ENCODE measurements around the gene BLM.

The BLM gene

GRCh38 chr15:90794538-90794937, 77.4 kb downstream of the BLM start:
- DNase-seq = no peak

DNA sequence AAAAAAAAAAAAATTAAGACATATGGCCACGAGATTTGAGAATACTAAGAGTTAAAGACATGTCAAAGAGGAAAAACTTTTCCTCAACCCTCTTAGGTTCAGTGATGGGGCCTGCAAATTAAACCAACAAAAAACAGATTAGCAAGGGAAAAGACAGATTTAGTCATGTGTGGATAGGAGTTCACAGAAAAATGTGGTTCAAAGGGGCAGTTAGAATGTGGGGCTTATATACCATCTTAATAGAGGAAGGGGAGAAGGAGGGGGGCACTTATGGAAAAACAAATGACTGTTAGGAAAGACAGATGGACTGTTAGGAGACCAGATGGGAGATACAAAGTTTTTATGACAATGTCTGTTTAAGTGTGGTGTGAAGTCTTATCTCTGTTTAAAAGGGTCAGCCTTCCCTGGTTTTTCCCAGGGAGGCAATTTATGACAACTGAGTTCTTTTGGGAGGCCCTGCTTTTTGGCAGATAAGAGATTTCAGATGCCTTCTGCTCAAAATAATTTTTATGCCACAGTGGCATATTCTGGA, 82.6 kb downstream of the BLM start:
- no peak for DNase-seq

DNA sequence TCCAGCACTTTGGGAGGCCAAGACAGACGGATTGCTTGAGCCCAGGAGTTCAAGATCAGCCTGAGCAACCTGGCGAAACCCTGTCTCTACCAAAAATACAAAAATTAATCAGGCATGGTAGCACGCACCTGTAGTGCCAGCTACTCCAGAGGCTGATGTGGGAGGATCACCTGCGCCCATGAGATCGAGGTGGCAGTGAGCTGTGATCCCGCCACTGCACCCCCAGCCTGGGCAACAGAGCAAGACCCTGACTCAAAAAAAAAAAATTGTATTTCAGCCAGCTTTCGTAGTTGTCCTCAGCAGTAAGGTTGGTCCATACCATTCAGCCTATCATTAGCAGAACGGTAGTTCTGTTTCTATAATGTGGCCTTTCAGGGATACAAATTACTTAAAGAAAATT, 84.7 kb downstream of the BLM start:
- DNase-seq = no peak

DNA sequence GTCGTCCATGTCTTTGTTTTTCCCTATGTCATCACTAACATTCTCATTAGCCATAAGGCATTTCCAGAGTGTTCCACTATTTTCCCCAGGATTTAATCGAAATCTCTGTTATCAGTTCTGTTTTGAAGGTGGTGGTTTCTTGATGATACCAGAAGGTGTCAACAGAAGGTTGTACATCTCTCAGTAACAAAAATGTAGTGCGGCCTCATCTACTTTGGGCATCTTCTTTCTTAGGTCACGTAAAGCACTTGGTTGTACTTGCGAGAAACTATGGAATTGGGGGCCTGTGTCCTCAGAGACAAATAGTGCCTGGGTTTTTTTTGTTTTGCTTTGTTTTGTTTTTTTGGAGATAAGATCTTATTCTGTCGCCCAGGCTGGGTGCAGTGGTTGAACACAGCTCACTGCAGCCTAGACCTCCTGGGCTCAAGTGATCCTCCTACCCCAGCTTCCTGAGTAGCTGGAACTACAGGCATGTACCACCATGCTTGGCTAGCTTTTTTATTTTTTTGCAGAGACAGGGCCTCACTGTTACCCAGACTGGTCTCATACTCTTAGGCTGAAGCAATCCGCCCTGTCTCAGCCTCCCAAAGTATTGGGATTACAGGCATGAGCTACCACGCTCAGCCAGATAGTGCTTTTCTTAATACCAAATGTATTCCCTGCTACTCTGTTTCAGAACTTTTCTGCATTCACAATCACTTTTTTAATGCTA, 90.1 kb downstream of the BLM start:
- no peak for DNase-seq

DNA sequence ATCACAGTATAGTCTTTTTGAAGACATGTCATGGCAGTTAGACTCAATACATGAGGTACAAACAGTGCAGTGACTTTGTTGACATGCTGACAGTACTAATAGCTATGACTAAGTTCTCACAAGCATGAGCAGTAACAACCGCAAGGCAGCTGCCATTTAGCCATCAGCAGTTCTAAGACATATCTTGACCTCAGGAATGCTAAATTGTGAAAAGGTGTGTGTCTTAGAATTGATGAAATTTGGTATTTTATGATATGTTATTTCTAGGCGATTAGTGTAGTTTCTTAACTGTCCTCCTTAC, 90.6 kb downstream of the BLM start:
- no peak for DNase-seq

- DNase-seq = no peak
Measured at GRCh38 chr15:90808517-90809235, 91.5 kb downstream of the BLM start.

DNA sequence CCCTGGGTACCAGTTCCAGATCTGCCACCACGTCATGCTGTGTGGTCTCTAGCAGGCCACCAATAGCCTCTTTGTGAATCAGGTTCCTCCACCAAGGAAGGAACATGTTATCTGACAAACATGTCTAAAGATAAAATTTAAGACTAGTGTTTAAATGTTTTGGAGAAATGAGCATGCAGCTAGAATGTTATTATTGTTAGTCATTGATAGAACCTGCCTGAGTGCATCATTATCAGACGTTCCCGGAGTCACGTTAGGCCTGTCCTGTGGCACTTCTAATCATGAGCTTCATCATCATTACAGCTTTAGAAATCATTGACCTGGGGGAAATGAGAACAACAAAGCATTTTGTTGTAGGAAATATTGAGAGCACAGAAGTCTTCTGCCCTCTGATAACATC, 92.4 kb downstream of the BLM start:
- no peak for DNase-seq

DNA sequence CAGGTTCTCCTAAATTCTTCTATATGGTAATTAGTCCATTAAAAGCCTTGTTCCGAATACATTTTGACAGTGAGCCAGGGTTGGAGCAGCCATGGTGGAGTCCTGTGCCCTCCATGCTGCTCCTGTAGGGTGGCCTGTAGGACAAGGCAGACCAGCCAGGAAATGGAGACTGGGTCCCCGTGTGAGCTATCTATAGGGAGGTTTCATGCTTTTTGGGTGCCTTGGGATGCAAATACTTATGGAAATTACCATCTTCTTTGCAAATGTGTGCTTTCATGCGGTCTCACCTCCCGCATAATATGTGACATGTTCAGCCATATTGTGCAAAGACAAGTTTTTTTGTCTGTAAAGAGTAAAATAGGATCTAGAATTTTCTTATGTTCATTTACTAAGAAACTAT, 93.2 kb downstream of the BLM start:
- DNase-seq = no peak

GRCh38 chr15:90812171-90812957, 95.2 kb downstream of the BLM start:
- DNase-seq = no peak

DNA sequence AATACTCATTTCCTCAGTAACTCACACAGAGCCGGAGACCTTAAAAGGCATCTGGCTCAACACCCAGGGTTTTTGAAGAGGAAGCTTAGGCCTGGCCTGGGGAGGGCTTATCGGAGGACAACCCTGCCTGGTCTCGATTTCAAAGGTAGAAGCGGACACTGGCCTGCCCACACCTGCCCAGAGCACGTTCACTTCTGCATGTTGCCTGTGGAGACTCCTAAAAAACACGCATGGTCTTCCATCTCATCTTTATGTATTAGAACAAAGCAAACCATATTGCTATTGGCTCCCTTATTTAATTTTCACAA, 95.8 kb downstream of the BLM start:
- DNase-seq = no peak

GRCh38 chr15:90813796-90814190, 96.6 kb downstream of the BLM start:
- DNase-seq = no peak

GRCh38 chr15:90814191-90814821, 97.2 kb downstream of the BLM start:
- no peak for DNase-seq

- DNase-seq = no peak
Measured at GRCh38 chr15:90816401-90817116, 99.4 kb downstream of the BLM start.

DNA sequence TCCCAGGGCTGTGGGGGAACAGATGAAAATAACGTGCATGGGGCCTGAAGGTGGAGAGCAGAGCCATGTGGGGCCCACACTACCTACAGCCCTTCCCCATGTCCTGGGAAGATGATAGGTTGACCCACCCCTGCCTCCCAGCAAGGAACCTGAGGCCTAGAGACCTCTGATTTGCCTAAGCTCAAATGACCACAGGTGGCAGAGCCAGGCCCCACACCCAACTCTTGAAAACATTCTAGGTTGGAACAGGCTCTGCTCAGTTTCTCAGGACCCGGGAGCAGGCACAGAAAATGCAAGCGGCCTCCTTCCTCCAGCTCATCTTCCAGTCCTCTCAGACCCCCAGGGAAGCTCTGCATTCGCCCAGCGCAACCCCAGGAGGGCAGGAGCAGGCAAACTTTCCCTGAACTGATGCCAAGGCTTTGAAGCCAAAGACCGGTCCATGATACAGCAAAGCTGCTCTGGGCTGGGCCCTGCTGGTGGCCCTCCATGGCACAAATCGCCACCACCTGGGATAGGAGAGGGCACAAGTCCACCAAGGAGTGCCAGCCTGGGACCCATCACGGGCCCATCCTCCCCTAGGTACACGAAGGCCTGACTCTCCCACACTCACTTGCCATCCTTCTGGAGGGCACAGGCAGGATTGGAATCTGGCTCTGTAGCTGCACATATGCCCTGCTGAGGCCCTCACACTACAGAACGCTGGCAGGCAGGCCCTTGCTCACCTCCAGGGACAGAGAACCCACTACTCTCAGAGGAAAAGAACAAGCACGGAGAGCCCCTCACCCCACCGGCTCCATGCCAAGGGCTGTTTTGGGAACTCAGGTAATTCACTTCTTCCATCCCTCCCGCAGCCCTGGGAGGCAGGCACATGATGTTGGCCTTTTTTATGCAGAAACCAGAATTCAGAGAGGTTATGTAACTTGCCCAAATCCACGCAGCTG, 100.2 kb downstream of the BLM start:
- no peak for DNase-seq

GRCh38 chr15:90818251-90819210, 101.4 kb downstream of the BLM start:
- no peak for DNase-seq

GRCh38 chr15:90819390-90819789, 102.2 kb downstream of the BLM start:
- DNase-seq = no peak

DNA sequence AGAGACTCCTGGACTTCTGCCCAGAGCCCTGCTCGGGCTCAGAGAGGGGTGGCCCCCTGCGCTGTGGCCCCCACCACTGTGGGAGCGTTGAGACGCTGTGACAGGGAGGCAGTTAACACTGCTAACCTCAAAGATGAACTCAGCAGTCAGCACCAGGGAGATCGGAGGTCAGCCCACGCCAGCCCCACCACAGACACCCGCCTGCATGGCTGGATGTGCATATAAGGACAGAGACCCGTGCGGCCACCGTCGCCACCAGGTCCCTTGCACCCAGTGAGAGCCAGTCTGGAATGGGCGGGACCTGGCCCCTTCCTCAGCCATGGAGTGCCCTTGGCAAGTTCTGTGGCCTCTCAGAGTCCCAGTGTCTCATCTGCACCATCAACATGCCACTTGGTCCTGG, 102.7 kb downstream of the BLM start:
- DNase-seq = no peak

- no peak for DNase-seq
Measured at GRCh38 chr15:90820481-90820880, 103.3 kb downstream of the BLM start.

DNA sequence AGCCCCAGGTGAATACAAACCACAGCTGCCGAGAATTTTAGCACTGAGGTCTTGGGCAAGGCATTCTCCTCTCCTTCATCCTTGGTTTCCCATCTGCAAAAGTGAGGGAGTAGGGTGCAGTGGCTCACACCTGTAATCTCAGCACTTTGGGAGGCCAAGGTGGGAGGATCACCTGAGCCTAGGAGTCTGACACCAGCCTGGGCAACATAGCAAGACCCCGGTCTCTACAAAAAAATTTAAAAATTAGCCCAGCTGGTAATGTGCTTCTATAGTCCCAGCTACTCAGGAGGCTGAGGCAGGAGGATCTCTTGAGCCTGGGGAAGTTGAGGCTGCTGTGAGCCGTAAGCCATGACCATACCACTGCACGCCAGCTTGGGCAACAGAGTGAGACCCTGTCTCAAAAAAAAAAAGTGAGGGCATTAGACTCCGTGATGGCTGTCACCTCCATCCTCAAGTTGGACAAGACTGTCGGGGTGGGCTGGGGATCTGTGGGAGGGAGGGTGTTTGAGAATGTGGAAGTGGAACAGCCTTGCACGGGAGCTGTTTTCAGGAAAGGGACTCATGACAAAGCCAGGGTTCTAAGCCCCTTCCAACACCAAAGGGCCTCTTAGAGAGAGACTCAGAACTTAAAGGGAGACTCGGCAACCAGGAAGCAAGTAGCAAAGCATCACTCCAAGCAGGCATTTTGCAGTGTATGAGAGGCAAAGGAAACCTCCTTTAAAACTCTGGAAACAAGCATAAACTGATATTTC, 105.2 kb downstream of the BLM start:
- DNase-seq = no peak
